H9 (cell line): ENCODE measurements around the gene MYB. TPM values are rescaled to one million over a fixed set of nuclear protein-coding genes. Genes with fewer than 3 reads are reported as not detected.

Source experiments
- DNase-seq: peaks from one replicate; pipeline ENCODE4 v3.0.0-alpha.2; 2017
- H2AFZ ChIP-seq: one replicate; pipeline ENCODE4 v1.6.1; 2013; ENCODE audit warnings: mild to moderate bottlenecking, low read length, control low read depth, moderate library complexity
- H2AK5ac ChIP-seq: 2 replicates; pipeline ENCODE4 v1.6.1; 2013; ENCODE audit warnings: low read length, control low read depth, mixed read lengths; ENCODE audit not compliant: insufficient read length
- H2BK120ac ChIP-seq: one replicate; pipeline ENCODE4 v1.6.1; 2013; ENCODE audit warnings: low read depth, mild to moderate bottlenecking, low read length, control low read depth, inconsistent platforms; ENCODE audit not compliant: poor library complexity, severe bottlenecking
- H2BK12ac ChIP-seq: 2 replicates; pipeline ENCODE4 v1.6.1; 2013; ENCODE audit warnings: low read length, control low read depth, mixed read lengths, low read depth; ENCODE audit not compliant: insufficient read length
- H2BK15ac ChIP-seq: 2 replicates; pipeline ENCODE4 v1.6.1; 2013; ENCODE audit warnings: low read depth, low read length, control low read depth
- H2BK20ac ChIP-seq: one replicate; pipeline ENCODE4 v1.6.1; 2013; ENCODE audit warnings: low read depth, mild to moderate bottlenecking, low read length, control low read depth, inconsistent platforms; ENCODE audit not compliant: poor library complexity, severe bottlenecking
- H2BK5ac ChIP-seq: 2 replicates; pipeline ENCODE4 v1.6.1; 2013; ENCODE audit warnings: low read length, control low read depth, mixed read lengths; ENCODE audit not compliant: insufficient read length
- H3K14ac ChIP-seq: 2 replicates; pipeline ENCODE4 v1.6.1; 2013; ENCODE audit warnings: low read length, control low read depth; ENCODE audit not compliant: insufficient read depth
- H3K18ac ChIP-seq: 2 replicates; pipeline ENCODE4 v1.6.1; 2013; ENCODE audit warnings: low read depth, mild to moderate bottlenecking, mixed read lengths, low read length, control low read depth; ENCODE audit not compliant: insufficient read length
- H3K23ac ChIP-seq: 2 replicates; pipeline ENCODE4 v1.6.1; 2013; ENCODE audit warnings: low read length, control low read depth, mixed read lengths, low read depth; ENCODE audit not compliant: insufficient read length
- H3K23me2 ChIP-seq: 2 replicates; pipeline ENCODE4 v1.6.1; 2013; ENCODE audit warnings: low read depth, mild to moderate bottlenecking, mixed read lengths, low read length, control low read depth; ENCODE audit not compliant: insufficient read length, poor library complexity, severe bottlenecking
- H3K27ac ChIP-seq: 2 replicates; pipeline ENCODE4 v1.5.1; 2013; ENCODE audit warnings: low read length, control low read depth, mixed read lengths, low read depth; ENCODE audit not compliant: insufficient read length
- H3K27me3 ChIP-seq: 2 replicates; pipeline ENCODE4 v1.6.1; 2013; ENCODE audit warnings: low read length, control low read depth, inconsistent platforms; ENCODE audit not compliant: insufficient read depth
- H3K4ac ChIP-seq: 2 replicates; pipeline ENCODE4 v1.6.1; 2013; ENCODE audit warnings: low read depth, mild to moderate bottlenecking, control low read depth, inconsistent platforms, low read length, moderate library complexity
- H3K4me1 ChIP-seq: 2 replicates; pipeline ENCODE4 v1.6.1; 2013; ENCODE audit warnings: low read length, control low read depth, inconsistent platforms; ENCODE audit not compliant: insufficient read depth
- H3K4me2 ChIP-seq: 2 replicates; pipeline ENCODE4 v1.6.1; 2013; ENCODE audit warnings: low read length, control low read depth, mixed read lengths; ENCODE audit not compliant: insufficient read length, insufficient read depth
- H3K56ac ChIP-seq: 2 replicates; pipeline ENCODE4 v1.6.1; 2013; ENCODE audit warnings: low read depth, mild to moderate bottlenecking, mixed read lengths, low read length, control low read depth; ENCODE audit not compliant: insufficient read length
- H3K79me1 ChIP-seq: 2 replicates; pipeline ENCODE4 v1.6.1; 2013; ENCODE audit warnings: low read depth, mild to moderate bottlenecking, moderate library complexity, low read length, control low read depth, inconsistent platforms; ENCODE audit not compliant: insufficient read depth, poor library complexity, severe bottlenecking
- H3K79me2 ChIP-seq: 2 replicates; pipeline ENCODE4 v1.6.1; 2013; ENCODE audit warnings: low read length, control low read depth, inconsistent platforms; ENCODE audit not compliant: insufficient read depth
- H3K9ac ChIP-seq: 2 replicates; pipeline ENCODE4 v1.6.1; 2013; ENCODE audit warnings: low read length, control low read depth, mixed read lengths; ENCODE audit not compliant: insufficient read length; ENCODE audit errors: extremely low read depth
- H3K9me3 ChIP-seq: one replicate; pipeline ENCODE4 v1.6.1; 2013; ENCODE audit warnings: low read depth, low read length, inconsistent platforms; ENCODE audit not compliant: control insufficient read depth
- H3T11ph ChIP-seq: one replicate; pipeline ENCODE4 v1.6.1; 2013; ENCODE audit warnings: mild to moderate bottlenecking, low read length, control low read depth, inconsistent platforms
- H4K20me1 ChIP-seq: one replicate; pipeline ENCODE4 v1.6.1; 2013; ENCODE audit not compliant: control insufficient read depth, insufficient read length, insufficient read depth
- H4K5ac ChIP-seq: 2 replicates; pipeline ENCODE4 v1.6.1; 2013; ENCODE audit warnings: low read depth, mild to moderate bottlenecking, mixed read lengths, low read length, control low read depth; ENCODE audit not compliant: insufficient read length
- H4K8ac ChIP-seq: replicated peaks from 2 replicates; pipeline ENCODE4 v1.6.1; 2013; ENCODE audit warnings: low read length, control low read depth, mixed read lengths, low read depth; ENCODE audit not compliant: insufficient read length
- H4K91ac ChIP-seq: 2 replicates; pipeline ENCODE4 v1.6.1; 2013; ENCODE audit warnings: low read depth, mild to moderate bottlenecking, moderate library complexity, mixed read lengths, low read length, control low read depth; ENCODE audit not compliant: insufficient read length
- H3K27ac Mint-ChIP-seq, 3 experiments: 2 replicates in 2 of 3; 3 replicates in 1 of 3; pipeline ENCODE4 v1.8.0; 2020 to 2021; ENCODE audit warnings: mixed read lengths in 3 of 3, mild to moderate bottlenecking in 1 of 3, moderate library complexity in 1 of 3
- H3K27me3 Mint-ChIP-seq: 2 replicates; pipeline ENCODE4 v1.8.0; 2021; ENCODE audit warnings: low read depth, mild to moderate bottlenecking, moderate library complexity, mixed read lengths
- H3K36me3 Mint-ChIP-seq, 3 experiments: 2 replicates in 2 of 3; 3 replicates in 1 of 3; pipeline ENCODE4 v1.8.0; 2020 to 2021; ENCODE audit warnings: low read depth in 3 of 3, mixed read lengths in 3 of 3; ENCODE audit not compliant: insufficient read depth in 1 of 3
- H3K4me1 Mint-ChIP-seq, 2 experiments: 2 replicates each; pipeline ENCODE4 v1.8.0; 2020; ENCODE audit warnings: mixed read lengths in 2 of 2
- H3K4me3 Mint-ChIP-seq, 2 experiments: 2 replicates in 1 of 2; 3 replicates in 1 of 2; pipeline ENCODE4 v1.8.0; 2020 to 2021; ENCODE audit warnings: mild to moderate bottlenecking in 2 of 2, mixed read lengths in 2 of 2, moderate library complexity in 1 of 2
- H3K9me3 Mint-ChIP-seq, 2 experiments: 2 replicates in 1 of 2; 3 replicates in 1 of 2; pipeline ENCODE4 v1.8.0; 2020; ENCODE audit warnings: mild to moderate bottlenecking in 2 of 2, mixed read lengths in 2 of 2, moderate library complexity in 1 of 2
- WGBS: extraction: QIAGEN DNeasy Blood & Tissue Kit; methylation state at CpG from one replicate; pipeline ENCODE4 v1.1.7; 2013; ENCODE audit warnings: missing lambda C conversion rate, low lambda C conversion rate, mixed read lengths; ENCODE audit not compliant: insufficient read length; ENCODE audit errors: extremely low coverage; 5-methylcytosine and 5-hydroxymethylcytosine counted together
- total RNA-seq: library from RNA; stranded (reverse); gene quantifications from 2 replicates; pipeline ENCODE4 v1.2.1, GENCODE V29; 2021
- TF ChIP-seq, protein P1 (sequence below): fragments of 200-600 bp; sonication (generic); conservative IDR thresholded peaks from 3 replicates; pipeline ENCODE4 v1.8.0; 2021; ENCODE audit warnings: antibody characterized with exemption, mild to moderate bottlenecking

MYB gene
- total RNA-seq, 1 experiment from 2014 or later: 5.8 TPM

DNA sequence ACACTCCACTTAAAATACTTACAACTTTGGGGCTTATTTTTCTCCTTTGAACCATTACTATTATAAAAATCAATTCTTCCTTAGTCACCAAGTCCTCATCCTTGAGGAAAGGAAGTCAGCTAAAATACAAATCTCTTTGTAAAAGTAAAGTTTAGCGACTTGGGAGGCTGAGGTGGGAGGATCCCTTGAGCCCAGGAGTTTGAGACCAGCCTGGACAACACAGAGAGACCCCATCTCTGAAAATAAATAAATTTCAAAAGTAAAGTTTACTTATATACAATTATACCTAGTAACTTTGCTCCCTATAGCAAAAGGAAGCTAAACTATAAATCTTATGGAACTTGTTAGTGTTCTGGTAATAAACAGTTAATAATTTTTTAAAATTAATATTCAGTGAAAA, 40.4 kb downstream of the MYB start:
- no peak overlapping the region for H3K14ac ChIP-seq

More for the DNA sequence above, 40.4 kb downstream of the MYB start:
- TF ChIP-seq, protein P1, sequence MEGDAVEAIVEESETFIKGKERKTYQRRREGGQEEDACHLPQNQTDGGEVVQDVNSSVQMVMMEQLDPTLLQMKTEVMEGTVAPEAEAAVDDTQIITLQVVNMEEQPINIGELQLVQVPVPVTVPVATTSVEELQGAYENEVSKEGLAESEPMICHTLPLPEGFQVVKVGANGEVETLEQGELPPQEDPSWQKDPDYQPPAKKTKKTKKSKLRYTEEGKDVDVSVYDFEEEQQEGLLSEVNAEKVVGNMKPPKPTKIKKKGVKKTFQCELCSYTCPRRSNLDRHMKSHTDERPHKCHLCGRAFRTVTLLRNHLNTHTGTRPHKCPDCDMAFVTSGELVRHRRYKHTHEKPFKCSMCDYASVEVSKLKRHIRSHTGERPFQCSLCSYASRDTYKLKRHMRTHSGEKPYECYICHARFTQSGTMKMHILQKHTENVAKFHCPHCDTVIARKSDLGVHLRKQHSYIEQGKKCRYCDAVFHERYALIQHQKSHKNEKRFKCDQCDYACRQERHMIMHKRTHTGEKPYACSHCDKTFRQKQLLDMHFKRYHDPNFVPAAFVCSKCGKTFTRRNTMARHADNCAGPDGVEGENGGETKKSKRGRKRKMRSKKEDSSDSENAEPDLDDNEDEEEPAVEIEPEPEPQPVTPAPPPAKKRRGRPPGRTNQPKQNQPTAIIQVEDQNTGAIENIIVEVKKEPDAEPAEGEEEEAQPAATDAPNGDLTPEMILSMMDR: no peak
- H2BK12ac ChIP-seq: no peak overlapping the region
- H3K9me3 ChIP-seq: no peaks in the 10 kb centered on the region
- H4K20me1 ChIP-seq: no peaks in the 10 kb centered on the region
- no peaks in the 10 kb centered on the region for H3K4me1 ChIP-seq
- H3K27me3 ChIP-seq: no peaks in the 10 kb centered on the region
- H3K27me3 Mint-ChIP-seq: no peaks in the 10 kb centered on the region
- H3K9ac ChIP-seq: no peak overlapping the region
- H2BK5ac ChIP-seq: no peak overlapping the region
- no peak overlapping the region for H2BK15ac ChIP-seq
- H3K36me3 Mint-ChIP-seq: peaks cover 0 to 23% (median 19%) of the 10 kb centered on the region in 3 experiments; a peak in 4 of 7 replicates
- H3K4me1 Mint-ChIP-seq: peaks cover 12 to 18% of the 10 kb centered on the region in 2 experiments
- WGBS: no CpG with 5 or more reads among the region's 1 CpG
- no peak overlapping the region for H2AK5ac ChIP-seq
- no peak for DNase-seq
- H3K23me2 ChIP-seq: peaks cover under 1% of the 10 kb centered on the region
- no peak overlapping the region for H3K18ac ChIP-seq
- H4K8ac ChIP-seq: no peak overlapping the region
- no peak overlapping the region for H3K4me2 ChIP-seq
- no peaks in the 10 kb centered on the region for H3K79me2 ChIP-seq
- no peak overlapping the region for H3K4me3 Mint-ChIP-seq
- no peaks in the 10 kb centered on the region for H3K9me3 Mint-ChIP-seq
- no peak overlapping the region for H3K27ac Mint-ChIP-seq
- no peak overlapping the region for H3K4ac ChIP-seq
- no peak overlapping the region for H2AFZ ChIP-seq
- H3K23ac ChIP-seq: no peak overlapping the region
- no peak overlapping the region for H3K56ac ChIP-seq
- no peak overlapping the region for H3K27ac ChIP-seq
- no peak overlapping the region for H2BK120ac ChIP-seq
- H4K91ac ChIP-seq: no peak overlapping the region
- no peak overlapping the region for H3T11ph ChIP-seq
- no peaks in the 10 kb centered on the region for H3K79me1 ChIP-seq
- H2BK20ac ChIP-seq: no peak overlapping the region
- no peak overlapping the region for H4K5ac ChIP-seq
